Memory B cell (primary cell): ENCODE measurements around the gene TMUB1.
A peak's percentile ranks its signal among the peaks of the same experiment; 100 is the strongest.

ENCODE experiments used
- ATAC-seq: fragments of 150-1000 bp; cut with Tn5 transposase; 2 replicates; pipeline ENCODE4 v1.10.0; 2021; ENCODE audit warnings: low read depth, mild to moderate bottlenecking, moderate library complexity
- DNase-seq, 2 donors: peaks; one replicate each; pipeline ENCODE4 v3.0.0; 2022; ENCODE audit warnings: low spot score in 2 of 2
- H3K27ac Mint-ChIP-seq: one replicate; pipeline ENCODE4 v1.8.0; 2022; ENCODE audit warnings: mild to moderate bottlenecking, moderate library complexity, mixed read lengths
- H3K27me3 Mint-ChIP-seq: one replicate; pipeline ENCODE4 v1.8.0; 2022; ENCODE audit warnings: mixed read lengths
- H3K36me3 Mint-ChIP-seq: one replicate; pipeline ENCODE4 v1.8.0; 2022; ENCODE audit warnings: mild to moderate bottlenecking, mixed read lengths
- H3K4me1 Mint-ChIP-seq: one replicate; pipeline ENCODE4 v1.8.0; 2022; ENCODE audit warnings: mixed read lengths
- H3K4me3 Mint-ChIP-seq: one replicate; pipeline ENCODE4 v1.8.0; 2022; ENCODE audit warnings: mild to moderate bottlenecking, moderate library complexity, mixed read lengths
- H3K9me3 Mint-ChIP-seq: one replicate; pipeline ENCODE4 v1.8.0; 2022; ENCODE audit warnings: mixed read lengths

Gene TMUB1

DNA sequence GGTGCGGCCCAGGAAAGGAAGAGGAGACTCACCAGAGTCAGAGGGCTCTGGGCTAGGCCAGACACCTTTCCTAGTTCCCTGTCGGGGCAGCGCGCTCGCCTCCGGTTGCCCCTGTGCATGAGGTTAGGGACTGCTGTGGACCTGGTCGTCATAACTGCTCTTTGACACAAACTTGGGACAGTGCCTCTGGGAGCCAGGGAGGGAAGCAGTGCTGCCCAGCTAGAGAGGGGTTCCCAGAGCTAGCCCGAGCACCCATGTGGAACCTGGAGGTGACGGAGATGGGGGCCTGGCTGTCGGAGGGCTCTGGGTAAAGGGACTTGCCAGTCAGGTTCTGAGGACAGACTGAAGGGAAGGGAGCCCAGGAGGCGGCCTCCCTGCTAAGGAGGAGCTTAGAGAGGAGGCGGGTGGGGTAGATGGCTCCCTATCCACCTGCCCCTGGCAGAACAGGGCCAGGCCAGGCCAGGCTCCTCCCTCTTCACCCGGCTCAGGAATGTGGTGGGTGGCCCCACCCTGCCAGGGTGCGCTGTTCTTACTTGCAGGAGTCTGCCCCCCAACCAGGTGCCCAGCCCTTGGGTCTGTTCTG is 32.6 kb upstream of the TMUB1 start:
- DNase-seq (no peak), ATAC-seq (no peak)
- H3K4me1 Mint-ChIP-seq, result peaks cover 3% of the 10 kb centered on the region
- no peaks in the 10 kb centered on the region for H3K27me3 Mint-ChIP-seq
- H3K4me3 Mint-ChIP-seq, result peak overlapping the region; percentile 29
- H3K27ac Mint-ChIP-seq, result no peak overlapping the region
- no peaks in the 10 kb centered on the region for H3K9me3 Mint-ChIP-seq
- peaks cover 12% of the 10 kb centered on the region for H3K36me3 Mint-ChIP-seq

- H3K4me1 Mint-ChIP-seq, result peaks cover 6% of the 10 kb centered on the region
- H3K27ac Mint-ChIP-seq, result no peak overlapping the region
- H3K4me3 Mint-ChIP-seq, result peak overlapping the region; percentile 29
- H3K36me3 Mint-ChIP-seq, result peaks cover 8% of the 10 kb centered on the region
- H3K9me3 Mint-ChIP-seq, result no peaks in the 10 kb centered on the region
- ATAC-seq (peak; percentile 49), DNase-seq (no peak)
- H3K27me3 Mint-ChIP-seq, result no peaks in the 10 kb centered on the region
Observed at GRCh38 chr7:151115121-151115835, 32.0 kb upstream of the TMUB1 start.

DNA sequence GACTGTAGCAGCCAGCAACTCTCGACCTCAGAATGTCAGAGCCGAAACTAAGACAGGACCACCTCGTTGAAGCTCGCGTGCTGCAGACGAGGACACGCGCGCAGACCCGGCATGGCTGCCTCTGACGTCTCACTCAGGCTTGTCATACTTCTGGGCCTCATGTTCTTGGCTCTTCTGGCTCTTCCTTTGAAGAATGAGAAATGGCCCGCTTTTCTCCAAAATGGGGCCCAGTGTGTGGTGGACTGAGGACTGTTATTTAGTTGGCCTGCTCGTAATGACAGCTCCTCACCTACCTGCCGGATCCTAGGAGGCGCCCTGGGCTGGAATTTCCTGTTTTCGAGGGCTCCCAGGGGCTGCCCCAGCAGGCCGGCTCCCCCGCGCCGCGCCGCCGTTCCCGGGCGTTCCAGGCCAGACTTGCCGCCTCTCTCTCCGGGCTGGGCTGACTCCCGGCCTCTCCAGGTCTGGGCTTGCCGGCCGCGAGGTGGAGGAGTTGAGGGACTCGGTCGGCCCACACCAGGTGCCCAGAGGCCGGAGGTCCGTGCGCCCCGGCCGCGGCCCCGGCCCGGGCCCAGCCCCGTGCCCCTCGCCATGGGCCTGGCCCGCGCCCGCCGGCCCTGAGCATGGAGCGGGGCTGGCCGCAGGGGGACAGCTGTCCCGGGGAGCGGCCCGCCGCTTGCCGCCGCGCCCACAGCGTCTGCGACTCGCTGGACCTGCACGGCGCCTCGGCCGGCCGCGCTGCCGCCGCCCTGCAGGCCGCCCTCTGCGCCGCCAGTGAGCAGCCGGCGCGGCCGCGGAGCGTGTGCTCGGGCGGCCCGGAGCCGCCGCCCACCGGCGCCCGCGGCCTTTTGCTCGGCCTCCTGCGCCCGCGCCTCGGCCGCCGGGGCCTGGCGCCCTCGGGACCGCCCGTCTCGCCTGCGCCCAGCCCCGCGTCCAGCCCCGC is 31.1 kb upstream of the TMUB1 start:
- DNase-seq, result no peak
- peaks cover 7% of the 10 kb centered on the region for H3K36me3 Mint-ChIP-seq
- H3K27me3 Mint-ChIP-seq, result no peaks in the 10 kb centered on the region
- H3K4me1 Mint-ChIP-seq, result peaks cover 10% of the 10 kb centered on the region
- H3K4me3 Mint-ChIP-seq, result no peak overlapping the region
- no peak overlapping the region for H3K27ac Mint-ChIP-seq
- H3K9me3 Mint-ChIP-seq, result no peaks in the 10 kb centered on the region
- no peak for ATAC-seq

DNA sequence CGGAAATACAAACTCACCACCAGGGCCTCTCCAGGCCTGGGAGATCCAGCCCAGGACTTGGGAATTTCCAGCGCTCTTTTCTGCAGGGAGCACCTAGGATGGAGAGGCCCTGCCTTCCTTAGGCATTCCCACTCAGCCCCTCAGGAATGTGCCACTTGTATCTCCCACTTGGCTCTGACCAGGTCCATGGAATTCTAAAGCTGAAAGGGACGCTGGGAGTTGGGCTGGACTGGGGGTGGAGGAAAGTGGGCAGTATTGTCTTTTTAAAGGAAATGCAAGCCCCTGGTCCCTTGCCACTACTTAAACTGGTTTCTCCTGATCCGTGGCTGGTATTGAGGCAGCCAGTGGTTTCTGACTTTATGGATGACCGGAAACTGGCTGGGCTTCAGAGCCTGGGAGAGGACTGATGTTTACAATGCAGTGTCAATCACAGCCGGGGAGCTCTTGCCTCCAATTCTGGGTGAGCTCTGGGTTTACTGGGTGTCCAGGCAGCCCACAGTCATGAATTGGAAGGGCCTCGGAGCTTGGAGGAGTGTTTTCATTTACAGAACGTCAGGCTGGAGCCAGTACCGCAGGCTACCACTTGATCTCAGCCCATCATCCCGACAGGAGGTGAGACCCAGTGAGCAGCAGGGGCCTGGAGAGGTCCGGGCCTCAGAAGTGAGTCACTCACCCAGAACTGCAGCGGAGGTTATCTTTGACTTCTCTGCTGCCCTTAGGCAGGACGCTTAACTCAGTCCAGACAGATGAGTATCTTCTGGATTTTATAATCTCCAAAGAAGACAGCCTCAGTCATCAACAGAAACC is 30.3 kb upstream of the TMUB1 start:
- peak overlapping the region; percentile 8 for H3K4me3 Mint-ChIP-seq
- ATAC-seq (no peak), DNase-seq (no peak)
- H3K9me3 Mint-ChIP-seq, result no peaks in the 10 kb centered on the region
- H3K27me3 Mint-ChIP-seq, result no peaks in the 10 kb centered on the region
- peaks cover 10% of the 10 kb centered on the region for H3K4me1 Mint-ChIP-seq
- no peak overlapping the region for H3K27ac Mint-ChIP-seq
- H3K36me3 Mint-ChIP-seq, result peaks cover 1% of the 10 kb centered on the region

DNA sequence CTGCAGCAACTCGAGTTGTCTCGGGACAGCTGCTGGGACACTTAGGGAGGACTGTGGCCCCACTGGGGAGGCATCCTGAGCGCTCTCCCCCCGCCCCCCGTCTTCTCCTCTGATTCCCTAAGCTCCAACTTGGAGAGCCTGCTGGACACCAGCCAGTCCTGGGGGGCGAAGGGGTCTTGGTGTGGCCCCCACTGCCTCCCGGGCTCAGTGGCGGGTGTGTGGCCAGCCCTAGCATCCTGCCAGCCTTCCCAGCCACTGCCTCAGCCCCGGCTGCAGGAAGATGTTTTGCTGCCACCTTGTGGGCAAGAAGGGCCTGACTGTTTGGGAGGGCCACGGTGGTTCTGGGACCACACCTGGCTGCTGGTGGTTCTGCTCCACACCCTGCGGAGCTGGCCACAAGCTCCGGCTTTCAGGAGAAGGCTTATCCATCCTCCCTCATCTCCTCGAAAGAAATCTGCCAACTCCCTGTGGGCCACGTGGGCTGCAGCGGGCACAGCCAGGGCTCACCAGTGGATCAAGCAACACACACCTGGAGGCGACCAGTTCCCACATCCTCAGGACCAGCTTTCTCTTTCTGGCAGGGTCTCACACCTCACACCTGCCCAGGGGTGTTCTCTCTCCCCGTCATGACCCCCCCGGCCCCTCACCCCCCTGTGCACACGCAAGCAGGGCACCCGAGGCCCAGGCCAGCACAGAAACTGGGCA is 27.8 kb upstream of the TMUB1 start:
- Mint-ChIP-seq H3K4me1 (peaks cover 10% of the 10 kb centered on the region), H3K9me3 (no peaks in the 10 kb centered on the region), H3K36me3 (no peaks in the 10 kb centered on the region), H3K4me3 (no peak overlapping the region), H3K27me3 (no peaks in the 10 kb centered on the region), H3K27ac (no peak overlapping the region)
- peak; percentile 72 to 85 for DNase-seq
- peak; percentile 87 for ATAC-seq

DNA sequence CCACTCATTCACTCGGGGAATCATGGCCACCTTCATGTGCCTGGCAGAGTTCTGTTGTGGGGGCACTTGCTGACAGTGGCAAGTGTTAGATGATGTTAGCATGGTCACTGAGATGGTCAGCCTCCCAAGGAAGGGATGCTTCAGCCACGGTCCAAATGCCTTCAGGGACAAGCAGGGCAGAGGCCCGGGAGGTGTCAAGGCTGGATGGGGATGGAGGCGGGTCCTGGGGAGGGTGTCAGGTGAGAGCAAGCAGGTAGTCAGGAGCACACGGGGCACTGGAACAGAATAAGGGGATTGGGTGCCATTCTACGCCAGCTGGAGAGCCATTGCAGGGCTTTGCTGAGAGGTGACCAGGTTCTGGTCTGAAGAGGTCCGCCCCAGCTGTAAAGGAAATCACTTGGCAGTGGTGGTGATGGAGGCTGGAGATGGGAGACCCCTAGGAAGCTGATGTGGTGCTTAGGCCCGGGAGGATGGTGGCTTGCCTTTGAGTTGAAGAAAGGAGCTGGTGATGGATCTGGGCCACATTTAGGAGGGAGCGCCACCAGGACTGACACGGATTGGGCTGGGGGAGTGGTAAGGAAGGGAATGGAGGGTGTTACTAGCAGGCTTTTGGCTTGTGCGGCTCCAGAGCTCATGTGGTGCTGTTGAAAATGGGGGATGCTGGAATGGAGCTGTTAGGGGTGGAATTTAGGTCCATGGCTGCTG is 27.1 kb upstream of the TMUB1 start:
- ATAC-seq (no peak), DNase-seq (no peak)
- Mint-ChIP-seq H3K9me3 (no peaks in the 10 kb centered on the region), H3K36me3 (no peaks in the 10 kb centered on the region), H3K4me1 (peaks cover 7% of the 10 kb centered on the region), H3K4me3 (no peak overlapping the region), H3K27ac (no peak overlapping the region), H3K27me3 (no peaks in the 10 kb centered on the region)

DNA sequence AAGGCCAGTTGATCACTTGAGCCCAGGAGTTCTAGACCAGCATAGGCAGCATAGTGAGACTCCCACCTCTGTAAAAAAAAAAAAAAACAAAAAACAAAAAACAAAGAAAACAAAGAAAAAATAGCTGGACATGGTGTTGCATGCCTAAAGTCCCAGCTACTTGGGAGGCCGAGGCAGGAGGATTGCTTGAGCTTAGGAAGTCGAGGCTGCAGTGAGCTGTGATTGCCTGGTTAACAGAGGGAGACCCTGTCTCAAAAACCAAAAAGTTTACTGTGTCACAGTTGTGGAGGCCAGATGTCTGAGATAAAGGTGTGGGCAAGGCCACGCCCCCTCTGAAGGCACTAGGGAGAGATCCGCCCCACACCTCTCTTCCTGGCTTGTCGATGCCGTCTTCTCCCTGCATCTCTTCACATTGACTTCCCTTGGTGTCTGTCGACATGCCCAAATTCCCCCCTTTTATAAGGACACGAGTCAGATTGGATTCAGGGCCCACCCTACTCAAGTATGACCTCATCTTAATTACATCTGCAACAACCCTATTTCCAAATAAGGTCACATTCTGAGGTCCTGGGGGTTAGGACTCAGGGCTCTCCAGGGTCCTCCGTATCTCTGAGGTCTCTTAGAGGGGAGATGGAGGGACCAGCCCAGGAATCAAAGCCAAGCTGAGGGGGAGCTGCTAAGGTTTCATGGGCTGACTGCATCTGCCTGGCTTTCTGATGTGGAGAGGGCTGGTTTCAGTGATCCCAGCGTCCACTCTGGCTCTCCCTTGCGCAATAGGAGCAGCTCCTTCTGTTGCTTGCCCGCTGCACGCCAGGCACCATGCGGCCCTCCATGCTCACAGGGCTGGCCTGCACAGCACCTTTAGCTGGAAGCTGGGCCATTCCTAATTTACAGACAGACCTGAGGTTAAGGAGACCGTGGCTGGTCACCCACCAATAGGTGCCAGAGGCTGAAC is 26.1 kb upstream of the TMUB1 start:
- Mint-ChIP-seq H3K27me3 (no peaks in the 10 kb centered on the region), H3K4me3 (no peak overlapping the region), H3K4me1 (peaks cover 7% of the 10 kb centered on the region), H3K27ac (no peak overlapping the region), H3K36me3 (no peaks in the 10 kb centered on the region), H3K9me3 (no peaks in the 10 kb centered on the region)
- no peak for DNase-seq
- no peak for ATAC-seq

- no peak overlapping the region for H3K4me3 Mint-ChIP-seq
- DNase-seq, result no peak
- H3K4me1 Mint-ChIP-seq, result peaks cover 7% of the 10 kb centered on the region
- H3K9me3 Mint-ChIP-seq, result no peaks in the 10 kb centered on the region
- H3K27me3 Mint-ChIP-seq, result no peaks in the 10 kb centered on the region
- no peak for ATAC-seq
- no peak overlapping the region for H3K27ac Mint-ChIP-seq
- peaks cover 1% of the 10 kb centered on the region for H3K36me3 Mint-ChIP-seq
Observed at GRCh38 chr7:151107882-151108281, 24.6 kb upstream of the TMUB1 start.

DNA sequence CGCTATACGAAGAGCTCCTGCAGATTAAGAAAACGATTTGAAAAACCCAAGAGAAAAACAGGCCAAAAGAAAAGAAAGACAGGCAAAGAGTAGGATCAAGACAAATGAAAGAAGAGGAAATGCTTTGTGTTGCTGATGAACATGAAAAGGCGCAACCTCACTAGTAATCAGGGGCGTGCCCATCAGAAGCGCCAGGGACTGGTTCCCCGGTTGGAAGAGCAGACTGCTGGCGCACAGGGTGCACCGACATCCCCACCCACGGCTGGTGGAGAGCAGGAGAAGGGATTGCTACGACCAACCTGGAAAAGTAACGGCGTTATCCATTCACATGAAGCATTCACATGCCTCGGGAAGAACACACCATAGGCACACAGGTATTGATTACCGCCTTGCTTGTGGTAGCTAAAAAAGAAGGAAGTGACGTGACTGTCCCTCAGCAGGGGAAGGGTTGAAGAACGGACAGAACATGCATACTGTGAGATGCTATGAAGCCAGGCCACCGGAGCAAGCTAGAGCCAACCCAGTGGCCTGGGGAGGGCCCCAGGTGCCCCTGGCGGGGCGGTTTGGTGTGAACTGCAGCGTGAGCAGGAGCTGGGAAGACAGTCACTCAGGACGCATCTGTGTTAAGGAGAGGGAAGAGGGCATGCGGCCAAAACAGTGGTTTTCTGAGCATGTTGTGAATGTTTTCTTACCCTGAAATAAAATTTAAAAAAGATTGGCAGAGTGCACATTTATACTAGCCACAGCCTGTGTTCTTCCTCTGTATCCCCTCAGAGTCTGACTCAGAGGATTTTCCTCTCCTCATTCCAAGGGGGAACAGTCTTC is 21.3 kb upstream of the TMUB1 start:
- Mint-ChIP-seq H3K36me3 (peaks cover 1% of the 10 kb centered on the region), H3K4me1 (no peaks in the 10 kb centered on the region), H3K4me3 (no peak overlapping the region), H3K27me3 (no peaks in the 10 kb centered on the region), H3K27ac (no peak overlapping the region), H3K9me3 (no peaks in the 10 kb centered on the region)
- DNase-seq (no peak), ATAC-seq (no peak)

DNA sequence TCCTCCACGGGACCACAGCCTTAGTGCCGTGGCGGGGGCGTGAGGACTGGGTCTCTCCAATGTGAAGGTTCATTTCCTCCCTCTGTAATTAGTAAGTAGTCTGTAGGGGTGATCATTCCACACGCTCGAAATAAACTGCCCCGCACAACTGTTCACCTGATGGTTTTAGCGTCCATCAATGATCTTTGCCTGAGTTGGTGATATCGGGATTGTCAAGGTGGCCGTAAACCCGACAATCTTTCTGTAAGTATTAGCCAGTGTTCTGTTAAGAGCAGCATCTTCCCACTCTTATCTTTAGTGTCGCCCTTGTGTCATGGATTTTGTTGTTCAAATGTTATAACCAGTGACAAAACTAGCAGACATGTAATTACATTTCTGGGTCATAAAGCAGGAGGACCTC is 20.7 kb upstream of the TMUB1 start:
- no peaks in the 10 kb centered on the region for H3K27me3 Mint-ChIP-seq
- no peak overlapping the region for H3K27ac Mint-ChIP-seq
- H3K4me3 Mint-ChIP-seq, result no peak overlapping the region
- H3K9me3 Mint-ChIP-seq, result no peaks in the 10 kb centered on the region
- H3K36me3 Mint-ChIP-seq, result peaks cover 1% of the 10 kb centered on the region
- ATAC-seq (no peak), DNase-seq (no peak)
- H3K4me1 Mint-ChIP-seq, result no peaks in the 10 kb centered on the region

- Mint-ChIP-seq H3K27ac (no peak overlapping the region), H3K4me1 (no peaks in the 10 kb centered on the region), H3K9me3 (no peaks in the 10 kb centered on the region)
Observed at GRCh38 chr7:151102991-151103390, 19.7 kb upstream of the TMUB1 start.

More at GRCh38 chr7:151102991-151103390, 19.7 kb upstream of the TMUB1 start:
- ATAC-seq (no peak), DNase-seq (no peak)
- peaks cover 1% of the 10 kb centered on the region for H3K36me3 Mint-ChIP-seq
- no peaks in the 10 kb centered on the region for H3K27me3 Mint-ChIP-seq
- H3K4me3 Mint-ChIP-seq, result no peak overlapping the region
